GM23338 (cell line): ENCODE results near the gene FBXO2. TPM values are rescaled to one million over a fixed set of nuclear protein-coding genes. Genes with fewer than 3 reads are reported as not detected.

Experiments used
- ATAC-seq: fragments of 200-7000 bp; cut with Tn5 transposase; 3 replicates; pipeline ENCODE4 v1.9.1; 2020
- DNase-seq: peaks from one replicate; pipeline ENCODE4 v3.0.0-alpha.2; 2015; ENCODE audit warnings: low spot score
- H2AFZ ChIP-seq: fragments of 200-600 bp; sonication (generic); 2 replicates; pipeline ENCODE4 v1.8.0; 2016; ENCODE audit warnings: antibody characterized with exemption, mild to moderate bottlenecking, moderate library complexity
- H3F3A ChIP-seq: fragments of 200-600 bp; sonication (generic); replicated peaks from 2 replicates; pipeline ENCODE4 v1.8.0; 2017; ENCODE audit warnings: antibody characterized with exemption, mixed run types, low read depth
- H3K27ac ChIP-seq: fragments of 200-600 bp; sonication (generic); 2 replicates; pipeline ENCODE4 v1.6.1; 2016; ENCODE audit warnings: low read depth
- H3K27me3 ChIP-seq: fragments of 200-600 bp; sonication (generic); 2 replicates; pipeline ENCODE4 v1.8.0; 2016; ENCODE audit warnings: mild to moderate bottlenecking, mixed run types, moderate library complexity; ENCODE audit not compliant: insufficient read depth
- H3K36me3 ChIP-seq: fragments of 200-600 bp; sonication (generic); 2 replicates; pipeline ENCODE4 v1.8.0; 2016; ENCODE audit warnings: mild to moderate bottlenecking; ENCODE audit not compliant: insufficient read depth
- H3K4me1 ChIP-seq: fragments of 200-600 bp; sonication (generic); 2 replicates; pipeline ENCODE4 v1.8.0; 2016; ENCODE audit warnings: mild to moderate bottlenecking, moderate library complexity; ENCODE audit not compliant: insufficient read depth
- H3K4me2 ChIP-seq: fragments of 200-600 bp; sonication (generic); 2 replicates; pipeline ENCODE4 v1.7.1; 2017; ENCODE audit warnings: mixed run types
- H3K4me3 ChIP-seq: fragments of 200-600 bp; sonication (generic); 2 replicates; pipeline ENCODE4 v1.6.1; 2016; ENCODE audit warnings: mixed run types
- H3K79me2 ChIP-seq: fragments of 200-600 bp; sonication (generic); replicated peaks from 2 replicates; pipeline ENCODE4 v1.8.0; 2017; ENCODE audit warnings: mild to moderate bottlenecking; ENCODE audit not compliant: insufficient read depth
- H3K9me2 ChIP-seq: fragments of 200-600 bp; sonication (generic); 2 replicates; pipeline ENCODE4 v1.8.0; 2017; ENCODE audit not compliant: insufficient read depth
- H4K20me1 ChIP-seq: fragments of 200-600 bp; sonication (generic); replicated peaks from 2 replicates; pipeline ENCODE4 v1.8.0; 2017; ENCODE audit warnings: mild to moderate bottlenecking; ENCODE audit not compliant: insufficient read depth
- H3K27ac Mint-ChIP-seq: 2 replicates; pipeline ENCODE4 v1.8.0; 2020; ENCODE audit warnings: inconsistent platforms, mild to moderate bottlenecking, moderate library complexity, mixed read lengths
- H3K27me3 Mint-ChIP-seq: 3 replicates; pipeline ENCODE4 v1.8.0; 2022; ENCODE audit warnings: low read depth, mild to moderate bottlenecking, moderate library complexity, mixed read lengths, inconsistent platforms; ENCODE audit not compliant: insufficient read depth, poor library complexity
- H3K36me3 Mint-ChIP-seq: 3 replicates; pipeline ENCODE4 v1.8.0; 2021; ENCODE audit warnings: low read depth, mild to moderate bottlenecking, inconsistent platforms, moderate library complexity, mixed read lengths
- H3K4me1 Mint-ChIP-seq: 3 replicates; pipeline ENCODE4 v1.8.0; 2020; ENCODE audit warnings: mild to moderate bottlenecking, inconsistent platforms, mixed read lengths
- H3K4me3 Mint-ChIP-seq: 3 replicates; pipeline ENCODE4 v1.8.0; 2021; ENCODE audit warnings: moderate library complexity, mild to moderate bottlenecking, inconsistent platforms, mixed read lengths
- H3K9me3 Mint-ChIP-seq: 3 replicates; pipeline ENCODE4 v1.8.0; 2020; ENCODE audit warnings: moderate library complexity, mild to moderate bottlenecking, inconsistent platforms, mixed read lengths
- CREB1 ChIP-seq: fragments of 250-450 bp; sonication (Bioruptor Pico); IDR thresholded peaks from 2 replicates; pipeline ENCODE4 v1.5.0; 2020; ENCODE audit warnings: low read depth, mild to moderate bottlenecking, moderate library complexity
- EZH2 ChIP-seq: fragments of 200-600 bp; sonication (generic); IDR thresholded peaks from one replicate; pipeline ENCODE4 v1.8.0; 2017; ENCODE audit warnings: antibody characterized with exemption, mild to moderate bottlenecking, low read depth; ENCODE audit not compliant: unreplicated experiment
- EZH2phosphoT487 ChIP-seq: fragments of 200-600 bp; sonication (generic); IDR thresholded peaks from one replicate; pipeline ENCODE4 v1.8.1; 2018; ENCODE audit warnings: antibody characterized with exemption; ENCODE audit not compliant: unreplicated experiment
- JUNB ChIP-seq: IDR thresholded peaks from one replicate; pipeline ENCODE4 v1.6.1; 2016; ENCODE audit warnings: antibody characterized with exemption; ENCODE audit not compliant: unreplicated experiment
- NANOG ChIP-seq: IDR thresholded peaks from 2 replicates; pipeline ENCODE4 v1.6.1; 2016; ENCODE audit warnings: antibody characterized with exemption, borderline replicate concordance
- POLR2AphosphoS5 ChIP-seq: IDR thresholded peaks from 2 replicates; pipeline ENCODE4 v1.6.1; 2016; ENCODE audit warnings: antibody characterized with exemption, low read depth
- STAT1 ChIP-seq: IDR thresholded peaks from one replicate; pipeline ENCODE4 v1.6.1; 2016; ENCODE audit warnings: antibody characterized with exemption; ENCODE audit not compliant: unreplicated experiment
- ZNF114 ChIP-seq: fragments of 250-450 bp; sonication (Bioruptor Pico); IDR thresholded peaks from 2 replicates; pipeline ENCODE4 v1.5.0; 2020; ENCODE audit warnings: mild to moderate bottlenecking, moderate library complexity
- polyA plus RNA-seq: library from polyadenylated mRNA; unstranded; fragments of >200 nt; fragmentation: Nextera tagmentation; extraction: Ambion mirVana; gene quantifications from 2 replicates; pipeline ENCODE4 v1.2.1, GENCODE V29; 2016
- total RNA-seq: library from RNA; depleted of rRNA; stranded (reverse); fragments of >200 nt; shearing (Covaris generic); gene quantifications from 2 replicates; pipeline ENCODE4 v1.2.3, GENCODE V29; 2014
- TF ChIP-seq, protein P1 (sequence below): IDR thresholded peaks from 2 replicates; pipeline ENCODE4 v1.6.1; 2016; ENCODE audit warnings: antibody characterized with exemption
- TF ChIP-seq, protein P2 (sequence below): IDR thresholded peaks from one replicate; pipeline ENCODE4 v1.6.1; 2018; ENCODE audit warnings: antibody characterized with exemption; ENCODE audit not compliant: unreplicated experiment
- TF ChIP-seq, protein P3 (sequence below), 2 experiments: fragments of 200-600 bp in 1 of 2; sonication (generic) in 1 of 2; conservative IDR thresholded peaks; 2 replicates each; pipeline versions ENCODE4 v1.5.1 to v1.6.1; 2016 to 2017; ENCODE audit warnings: antibody characterized with exemption in 2 of 2, low read depth in 2 of 2, mild to moderate bottlenecking in 2 of 2, moderate library complexity in 1 of 2
- TF ChIP-seq, protein P4 (sequence below): fragments of 250-450 bp; sonication (Bioruptor Pico); IDR thresholded peaks from 2 replicates; pipeline ENCODE4 v1.5.0; 2020; ENCODE audit warnings: mild to moderate bottlenecking, moderate library complexity

The FBXO2 gene
- total and polyA plus RNA-seq, 2 experiments from 2014 or later = 44.4 to 84.6 TPM

DNA sequence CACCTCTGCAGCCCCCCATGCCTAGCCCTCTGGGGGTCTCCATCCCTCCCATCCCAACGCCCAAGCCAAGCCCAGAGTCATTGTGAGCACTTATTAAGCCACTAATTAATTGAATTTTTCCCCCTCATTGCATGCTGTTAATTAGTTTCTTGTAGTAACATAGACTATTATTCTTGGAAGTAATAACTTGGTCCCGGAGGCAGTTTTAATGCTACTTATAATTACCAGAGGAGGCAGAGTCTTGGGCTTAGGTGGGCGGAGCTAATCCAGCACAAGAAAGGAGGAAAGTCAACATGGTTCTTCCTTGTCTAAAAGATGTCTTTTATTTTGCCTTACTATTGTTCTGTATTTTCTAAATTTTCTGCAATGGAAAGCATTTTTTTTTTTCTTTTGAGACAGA is 27.7 kb downstream of the FBXO2 start (continued):
- no peak for TF ChIP-seq CREB1 (CRISPR knock-in tag)
- TF ChIP-seq, protein P1, sequence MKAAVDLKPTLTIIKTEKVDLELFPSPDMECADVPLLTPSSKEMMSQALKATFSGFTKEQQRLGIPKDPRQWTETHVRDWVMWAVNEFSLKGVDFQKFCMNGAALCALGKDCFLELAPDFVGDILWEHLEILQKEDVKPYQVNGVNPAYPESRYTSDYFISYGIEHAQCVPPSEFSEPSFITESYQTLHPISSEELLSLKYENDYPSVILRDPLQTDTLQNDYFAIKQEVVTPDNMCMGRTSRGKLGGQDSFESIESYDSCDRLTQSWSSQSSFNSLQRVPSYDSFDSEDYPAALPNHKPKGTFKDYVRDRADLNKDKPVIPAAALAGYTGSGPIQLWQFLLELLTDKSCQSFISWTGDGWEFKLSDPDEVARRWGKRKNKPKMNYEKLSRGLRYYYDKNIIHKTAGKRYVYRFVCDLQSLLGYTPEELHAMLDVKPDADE = no peak

DNA sequence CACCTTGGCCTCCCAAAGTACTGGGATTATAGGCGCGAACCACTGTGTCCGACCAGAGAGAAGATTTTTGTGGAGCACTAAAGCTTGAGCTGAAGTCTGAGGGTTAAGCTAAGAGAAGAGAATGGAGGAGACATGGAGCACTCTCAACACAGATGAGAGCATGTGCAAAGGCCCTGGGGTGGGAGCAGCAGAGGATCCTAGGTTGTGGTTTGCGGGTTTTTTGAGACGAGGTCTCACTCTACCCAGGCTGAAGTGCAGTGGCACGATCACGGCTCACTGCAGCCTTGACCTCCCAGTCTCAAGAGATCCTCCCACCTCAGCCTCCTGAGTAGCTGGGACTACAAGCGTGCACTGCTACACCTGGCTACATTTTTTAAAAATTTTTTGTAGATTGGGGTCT is 30.5 kb downstream of the FBXO2 start:
- Histone ChIP-seq H3F3A (no peaks in the 10 kb centered on the region), H3K79me2 (no peaks in the 10 kb centered on the region), H3K4me2 (no peak overlapping the region), H4K20me1 (no peaks in the 10 kb centered on the region), H3K9me2 (no peaks in the 10 kb centered on the region), H3K36me3 (no peaks in the 10 kb centered on the region), H3K27ac (no peak overlapping the region), H2AFZ (no peak overlapping the region), H3K27me3 (no peaks in the 10 kb centered on the region), H3K4me3 (no peak overlapping the region), H3K4me1 (no peaks in the 10 kb centered on the region)
- no peaks in the 10 kb centered on the region for H3K9me3 Mint-ChIP-seq
- H3K4me1 Mint-ChIP-seq = peaks cover 3% of the 10 kb centered on the region; the same call in 2 of the 3 replicates
- ATAC-seq = no peak
- no peak overlapping the region for H3K4me3 Mint-ChIP-seq
- H3K27me3 Mint-ChIP-seq = peaks cover 8% of the 10 kb centered on the region
- no peak for DNase-seq
- no peaks in the 10 kb centered on the region for H3K36me3 Mint-ChIP-seq
- H3K27ac Mint-ChIP-seq = no peak overlapping the region
- TF ChIP-seq EZH2 (no peak), POLR2AphosphoS5 (no peak), JUNB (no peak), ZNF114 (no peak), EZH2phosphoT487 (no peak), NANOG (no peak), STAT1 (no peak), CREB1 (CRISPR knock-in tag) (no peak)
- TF ChIP-seq, protein P2, sequence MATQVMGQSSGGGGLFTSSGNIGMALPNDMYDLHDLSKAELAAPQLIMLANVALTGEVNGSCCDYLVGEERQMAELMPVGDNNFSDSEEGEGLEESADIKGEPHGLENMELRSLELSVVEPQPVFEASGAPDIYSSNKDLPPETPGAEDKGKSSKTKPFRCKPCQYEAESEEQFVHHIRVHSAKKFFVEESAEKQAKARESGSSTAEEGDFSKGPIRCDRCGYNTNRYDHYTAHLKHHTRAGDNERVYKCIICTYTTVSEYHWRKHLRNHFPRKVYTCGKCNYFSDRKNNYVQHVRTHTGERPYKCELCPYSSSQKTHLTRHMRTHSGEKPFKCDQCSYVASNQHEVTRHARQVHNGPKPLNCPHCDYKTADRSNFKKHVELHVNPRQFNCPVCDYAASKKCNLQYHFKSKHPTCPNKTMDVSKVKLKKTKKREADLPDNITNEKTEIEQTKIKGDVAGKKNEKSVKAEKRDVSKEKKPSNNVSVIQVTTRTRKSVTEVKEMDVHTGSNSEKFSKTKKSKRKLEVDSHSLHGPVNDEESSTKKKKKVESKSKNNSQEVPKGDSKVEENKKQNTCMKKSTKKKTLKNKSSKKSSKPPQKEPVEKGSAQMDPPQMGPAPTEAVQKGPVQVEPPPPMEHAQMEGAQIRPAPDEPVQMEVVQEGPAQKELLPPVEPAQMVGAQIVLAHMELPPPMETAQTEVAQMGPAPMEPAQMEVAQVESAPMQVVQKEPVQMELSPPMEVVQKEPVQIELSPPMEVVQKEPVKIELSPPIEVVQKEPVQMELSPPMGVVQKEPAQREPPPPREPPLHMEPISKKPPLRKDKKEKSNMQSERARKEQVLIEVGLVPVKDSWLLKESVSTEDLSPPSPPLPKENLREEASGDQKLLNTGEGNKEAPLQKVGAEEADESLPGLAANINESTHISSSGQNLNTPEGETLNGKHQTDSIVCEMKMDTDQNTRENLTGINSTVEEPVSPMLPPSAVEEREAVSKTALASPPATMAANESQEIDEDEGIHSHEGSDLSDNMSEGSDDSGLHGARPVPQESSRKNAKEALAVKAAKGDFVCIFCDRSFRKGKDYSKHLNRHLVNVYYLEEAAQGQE = no peak
- TF ChIP-seq, protein P3, sequence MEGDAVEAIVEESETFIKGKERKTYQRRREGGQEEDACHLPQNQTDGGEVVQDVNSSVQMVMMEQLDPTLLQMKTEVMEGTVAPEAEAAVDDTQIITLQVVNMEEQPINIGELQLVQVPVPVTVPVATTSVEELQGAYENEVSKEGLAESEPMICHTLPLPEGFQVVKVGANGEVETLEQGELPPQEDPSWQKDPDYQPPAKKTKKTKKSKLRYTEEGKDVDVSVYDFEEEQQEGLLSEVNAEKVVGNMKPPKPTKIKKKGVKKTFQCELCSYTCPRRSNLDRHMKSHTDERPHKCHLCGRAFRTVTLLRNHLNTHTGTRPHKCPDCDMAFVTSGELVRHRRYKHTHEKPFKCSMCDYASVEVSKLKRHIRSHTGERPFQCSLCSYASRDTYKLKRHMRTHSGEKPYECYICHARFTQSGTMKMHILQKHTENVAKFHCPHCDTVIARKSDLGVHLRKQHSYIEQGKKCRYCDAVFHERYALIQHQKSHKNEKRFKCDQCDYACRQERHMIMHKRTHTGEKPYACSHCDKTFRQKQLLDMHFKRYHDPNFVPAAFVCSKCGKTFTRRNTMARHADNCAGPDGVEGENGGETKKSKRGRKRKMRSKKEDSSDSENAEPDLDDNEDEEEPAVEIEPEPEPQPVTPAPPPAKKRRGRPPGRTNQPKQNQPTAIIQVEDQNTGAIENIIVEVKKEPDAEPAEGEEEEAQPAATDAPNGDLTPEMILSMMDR (conservative IDR thresholded peaks at IDR 0.05; ENCODE audit: low read depth in 2 of 2) = no peak
- TF ChIP-seq, protein P4, sequence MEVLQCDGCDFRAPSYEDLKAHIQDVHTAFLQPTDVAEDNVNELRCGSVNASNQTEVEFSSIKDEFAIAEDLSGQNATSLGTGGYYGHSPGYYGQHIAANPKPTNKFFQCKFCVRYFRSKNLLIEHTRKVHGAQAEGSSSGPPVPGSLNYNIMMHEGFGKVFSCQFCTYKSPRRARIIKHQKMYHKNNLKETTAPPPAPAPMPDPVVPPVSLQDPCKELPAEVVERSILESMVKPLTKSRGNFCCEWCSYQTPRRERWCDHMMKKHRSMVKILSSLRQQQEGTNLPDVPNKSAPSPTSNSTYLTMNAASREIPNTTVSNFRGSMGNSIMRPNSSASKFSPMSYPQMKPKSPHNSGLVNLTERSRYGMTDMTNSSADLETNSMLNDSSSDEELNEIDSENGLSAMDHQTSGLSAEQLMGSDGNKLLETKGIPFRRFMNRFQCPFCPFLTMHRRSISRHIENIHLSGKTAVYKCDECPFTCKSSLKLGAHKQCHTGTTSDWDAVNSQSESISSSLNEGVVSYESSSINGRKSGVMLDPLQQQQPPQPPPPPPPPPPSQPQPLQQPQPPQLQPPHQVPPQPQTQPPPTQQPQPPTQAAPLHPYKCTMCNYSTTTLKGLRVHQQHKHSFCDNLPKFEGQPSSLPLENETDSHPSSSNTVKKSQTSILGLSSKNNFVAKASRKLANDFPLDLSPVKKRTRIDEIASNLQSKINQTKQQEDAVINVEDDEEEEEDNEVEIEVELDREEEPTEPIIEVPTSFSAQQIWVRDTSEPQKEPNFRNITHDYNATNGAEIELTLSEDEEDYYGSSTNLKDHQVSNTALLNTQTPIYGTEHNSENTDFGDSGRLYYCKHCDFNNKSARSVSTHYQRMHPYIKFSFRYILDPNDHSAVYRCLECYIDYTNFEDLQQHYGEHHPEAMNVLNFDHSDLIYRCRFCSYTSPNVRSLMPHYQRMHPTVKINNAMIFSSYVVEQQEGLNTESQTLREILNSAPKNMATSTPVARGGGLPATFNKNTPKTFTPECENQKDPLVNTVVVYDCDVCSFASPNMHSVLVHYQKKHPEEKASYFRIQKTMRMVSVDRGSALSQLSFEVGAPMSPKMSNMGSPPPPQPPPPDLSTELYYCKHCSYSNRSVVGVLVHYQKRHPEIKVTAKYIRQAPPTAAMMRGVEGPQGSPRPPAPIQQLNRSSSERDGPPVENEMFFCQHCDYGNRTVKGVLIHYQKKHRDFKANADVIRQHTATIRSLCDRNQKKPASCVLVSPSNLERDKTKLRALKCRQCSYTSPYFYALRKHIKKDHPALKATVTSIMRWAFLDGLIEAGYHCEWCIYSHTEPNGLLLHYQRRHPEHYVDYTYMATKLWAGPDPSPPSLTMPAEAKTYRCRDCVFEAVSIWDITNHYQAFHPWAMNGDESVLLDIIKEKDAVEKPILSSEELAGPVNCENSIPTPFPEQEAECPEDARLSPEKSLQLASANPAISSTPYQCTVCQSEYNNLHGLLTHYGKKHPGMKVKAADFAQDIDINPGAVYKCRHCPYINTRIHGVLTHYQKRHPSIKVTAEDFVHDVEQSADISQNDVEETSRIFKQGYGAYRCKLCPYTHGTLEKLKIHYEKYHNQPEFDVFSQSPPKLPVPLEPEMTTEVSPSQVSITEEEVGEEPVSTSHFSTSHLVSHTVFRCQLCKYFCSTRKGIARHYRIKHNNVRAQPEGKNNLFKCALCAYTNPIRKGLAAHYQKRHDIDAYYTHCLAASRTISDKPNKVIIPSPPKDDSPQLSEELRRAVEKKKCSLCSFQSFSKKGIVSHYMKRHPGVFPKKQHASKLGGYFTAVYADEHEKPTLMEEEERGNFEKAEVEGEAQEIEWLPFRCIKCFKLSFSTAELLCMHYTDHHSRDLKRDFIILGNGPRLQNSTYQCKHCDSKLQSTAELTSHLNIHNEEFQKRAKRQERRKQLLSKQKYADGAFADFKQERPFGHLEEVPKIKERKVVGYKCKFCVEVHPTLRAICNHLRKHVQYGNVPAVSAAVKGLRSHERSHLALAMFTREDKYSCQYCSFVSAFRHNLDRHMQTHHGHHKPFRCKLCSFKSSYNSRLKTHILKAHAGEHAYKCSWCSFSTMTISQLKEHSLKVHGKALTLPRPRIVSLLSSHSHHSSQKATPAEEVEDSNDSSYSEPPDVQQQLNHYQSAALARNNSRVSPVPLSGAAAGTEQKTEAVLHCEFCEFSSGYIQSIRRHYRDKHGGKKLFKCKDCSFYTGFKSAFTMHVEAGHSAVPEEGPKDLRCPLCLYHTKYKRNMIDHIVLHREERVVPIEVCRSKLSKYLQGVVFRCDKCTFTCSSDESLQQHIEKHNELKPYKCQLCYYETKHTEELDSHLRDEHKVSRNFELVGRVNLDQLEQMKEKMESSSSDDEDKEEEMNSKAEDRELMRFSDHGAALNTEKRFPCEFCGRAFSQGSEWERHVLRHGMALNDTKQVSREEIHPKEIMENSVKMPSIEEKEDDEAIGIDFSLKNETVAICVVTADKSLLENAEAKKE (CRISPR knock-in tag) = no peak
- TF ChIP-seq, protein P1 = no peak
